ENCODE data around the gene CDK16. TPM values are rescaled to one million over a fixed set of nuclear protein-coding genes. Genes with fewer than 3 reads are reported as not detected.

CDK16 gene
- total and polyA plus RNA-seq, 2 donors (not counting 3 experiments of a cell fraction or from before 2014, with no cell fraction given) = 99.9 to 149 TPM

DNA sequence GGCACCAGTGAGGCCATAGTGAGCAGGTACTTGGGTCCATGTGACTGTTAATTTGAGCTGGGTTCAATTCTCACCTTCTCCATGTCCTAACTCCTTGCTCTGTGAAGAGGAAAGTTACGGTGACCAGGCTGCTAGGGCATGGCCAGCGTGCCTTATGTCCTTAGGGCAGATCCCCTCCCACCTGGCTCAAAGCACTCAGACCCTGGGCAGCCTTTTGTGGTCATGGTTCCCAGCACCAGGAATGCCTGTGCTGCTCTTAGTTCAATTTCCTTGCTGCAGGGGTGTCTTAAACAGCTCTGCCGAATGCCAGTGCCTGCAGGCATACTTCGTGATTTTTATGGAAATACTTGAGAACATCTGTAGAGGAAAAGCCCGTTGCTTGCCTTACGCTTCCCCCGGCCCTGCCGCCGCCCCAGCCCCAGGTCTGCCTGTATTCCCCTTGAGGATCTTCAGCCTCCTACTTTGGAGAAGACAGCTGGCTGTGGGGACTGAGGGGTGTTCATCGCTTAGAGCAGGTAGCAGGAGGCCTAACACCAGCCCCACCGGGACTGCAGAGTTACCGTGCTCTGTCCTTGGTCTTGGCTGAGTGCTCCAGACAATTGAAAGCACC lies 3.1 kb upstream of the CDK16 start:
- TF ChIP-seq CTCF (IDR thresholded peaks at IDR 0.05; ENCODE audit: extremely low read depth in 1 of 2, insufficient read depth in 1 of 2, low read depth in 1 of 2, low read length in 2 of 2) = no peak
- no peak for TF ChIP-seq POLR2AphosphoS5 (IDR thresholded peaks at IDR 0.05; ENCODE audit: insufficient read depth, low read depth, low read length)
- TF ChIP-seq FOS (IDR thresholded peaks at IDR 0.05; ENCODE audit: borderline replicate concordance, insufficient read depth, low read length) = no peak
- TF ChIP-seq MAX (IDR thresholded peaks at IDR 0.05; ENCODE audit: insufficient read depth, insufficient read length) = no peak
- TF ChIP-seq EZH2 (IDR thresholded peaks at IDR 0.05; ENCODE audit: borderline replicate concordance, low read depth, low read length, severe bottlenecking) = no peak
- no peak for TF ChIP-seq MYC (IDR thresholded peaks at IDR 0.05; ENCODE audit: low read depth, low read length)
- no peak for TF ChIP-seq GATA2 (IDR thresholded peaks at IDR 0.05; ENCODE audit: insufficient read depth, insufficient read length, low read depth, low read length)
- TF ChIP-seq JUN (IDR thresholded peaks at IDR 0.05; ENCODE audit: borderline replicate concordance, insufficient read depth, insufficient read length, low read depth) = no peak
- TF ChIP-seq POLR2A (IDR thresholded peaks at IDR 0.05; ENCODE audit: low read depth, low read length) = no peak
- H4K20me1 ChIP-seq (replicated peaks; ENCODE audit: control insufficient read depth, extremely low read depth, insufficient read depth, low read length) = no peaks in the 10 kb centered on the region
- no peaks in the 10 kb centered on the region for H3K9me1 ChIP-seq (replicated peaks; ENCODE audit: control insufficient read depth, extremely low read depth, insufficient read depth, low read length)
- dilution Hi-C loops (cut with MboI; ENCODE audit: extremely low pct_ligation_motif_present, low sequenced_read_pairs) (no loop called here), intact Hi-C loops (cut with micrococcal nuclease) (loop anchor here (5.0 kb wide), 3 partner anchors 147 to 307 kb away; partner anchors contain the start of gene ZNF41)
- H3K9ac ChIP-seq (replicated peaks; ENCODE audit: extremely low read depth, insufficient read depth, low read length) = no peak overlapping the region
- H3K4me2 ChIP-seq (ENCODE audit: insufficient read depth, low read length) = no peak overlapping the region
- BruUV-seq (replicated peaks) = no TSS peak
- peaks cover 13% of the 10 kb centered on the region for H3K4me1 ChIP-seq (ENCODE audit: control insufficient read depth, extremely low read depth, insufficient read depth, low read length)
- no peaks in the 10 kb centered on the region for H3K27me3 ChIP-seq (ENCODE audit: control insufficient read depth in 2 of 2, insufficient read depth in 2 of 2, low read length in 2 of 2)
- ChIA-PET CTCF (no interaction called here), POLR2A (no interaction called here)
- no peak overlapping the region for H3K4me3 ChIP-seq (replicated peaks in 1 of 3; ENCODE audit: insufficient read depth in 1 of 3, low read depth in 1 of 3, low read length in 3 of 3)
- H3K9me3 ChIP-seq (replicated peaks; ENCODE audit: control insufficient read depth, insufficient read depth, low read length) = no peaks in the 10 kb centered on the region
- H2AFZ ChIP-seq (ENCODE audit: low read depth, low read length) = no peak overlapping the region
- H3K27ac ChIP-seq (ENCODE audit: insufficient read depth, low read depth, low read length) = no peak overlapping the region
- DNase-seq (ENCODE audit: low read depth, low spot score) = no peak
- peaks cover 10 to 42% of the 10 kb centered on the region in 2 experiments for H3K36me3 ChIP-seq (ENCODE audit: control insufficient read depth in 2 of 2, extremely low read depth in 1 of 2, insufficient read depth in 2 of 2, low read length in 2 of 2)
- FAIRE-seq = peak; percentile 53
- H3K79me2 ChIP-seq (ENCODE audit: control insufficient read depth, insufficient read depth, low read length) = peaks cover 18% of the 10 kb centered on the region

Data from endothelial cell of umbilical vein (primary cell).